Kidney (tissue), 14 donors: Measurements from ENCODE around the gene NEDD4L. TPM values are rescaled to one million over a fixed set of nuclear protein-coding genes. Genes with fewer than 3 reads are reported as not detected.
A peak's percentile ranks its signal among the peaks of the same experiment; 100 is the strongest.

Source experiments
- DNase-seq, 5 donors: peaks; one replicate each; pipeline ENCODE4 v3.0.0-alpha.2; 2013 to 2020
- FAIRE-seq: peaks from 2 replicates; lab custom pipeline; 2012; peaks lifted over from hg19 to GRCh38; lab: Jason Lieb, UNC
- H3K27ac ChIP-seq, 2 donors: one replicate each; pipeline ENCODE4 v1.7.0; 2013; ENCODE audit warnings: low read depth in 2 of 2, low read length in 2 of 2, inconsistent platforms in 1 of 2
- H3K27me3 ChIP-seq: one replicate; pipeline ENCODE4 v1.7.1; 2013; ENCODE audit warnings: low read length, inconsistent platforms; ENCODE audit not compliant: control insufficient read depth, insufficient read depth
- H3K36me3 ChIP-seq, 3 donors: one replicate each; pipeline versions ENCODE4 v1.7.0 to v1.7.1; 2013; ENCODE audit warnings: low read length in 3 of 3, control low read depth in 1 of 3, inconsistent platforms in 1 of 3; ENCODE audit not compliant: insufficient read depth in 3 of 3, control insufficient read depth in 2 of 3
- H3K4me1 ChIP-seq, 3 donors: one replicate each; pipeline versions ENCODE4 v1.7.0 to v1.7.1; 2013; ENCODE audit warnings: low read length in 3 of 3, inconsistent platforms in 1 of 3, low read depth in 1 of 3; ENCODE audit not compliant: control insufficient read depth in 2 of 3, insufficient read depth in 2 of 3
- H3K4me3 ChIP-seq, 3 donors: one replicate each; pipeline versions ENCODE4 v1.7.0 to v1.8.1; 2013; ENCODE audit warnings: low read length in 3 of 3, control low read depth in 1 of 3, inconsistent platforms in 1 of 3
- H3K9ac ChIP-seq, 3 donors: one replicate each; pipeline versions ENCODE4 v1.7.0 to v1.7.1; 2013; ENCODE audit warnings: low read length in 3 of 3, control low read depth in 1 of 3, inconsistent platforms in 1 of 3
- H3K9me3 ChIP-seq, 3 donors: one replicate each; pipeline versions ENCODE4 v1.7.0 to v1.7.1; 2013; ENCODE audit warnings: low read length in 3 of 3, control low read depth in 1 of 3, inconsistent platforms in 1 of 3; ENCODE audit not compliant: control insufficient read depth in 2 of 3, insufficient read depth in 1 of 3
- CTCF ChIP-seq: IDR thresholded peaks from 3 replicates; pipeline ENCODE4 v1.5.1; 2012; ENCODE audit warnings: mild to moderate bottlenecking, moderate library complexity, borderline replicate concordance; ENCODE audit not compliant: insufficient read depth; ENCODE audit errors: extremely low read depth
- intact Hi-C: fragments of 100-400 bp; cut with DNase I; formaldehyde crosslinking; loops from one replicate; pipeline ENCODE4 v1.11.1; 2022
- polyA plus RNA-seq: library from polyadenylated mRNA; stranded (reverse); fragments of 350-450 nt; fragmentation: Illumina TruSeq; extraction: RNeasy Lipid Tissue Mini Kit (QIAGEN cat#74804); gene quantifications from one replicate; pipeline ENCODE4 v1.2.3, GENCODE V29; 2014; ENCODE audit warnings: low read depth, low replicate concordance; ENCODE audit not compliant: insufficient read depth
- total RNA-seq: library from RNA; stranded (reverse); fragmentation: NEBNext Ultra II Directional; extraction: Animal tissue kit (Norgen Biotek cat#: 25700); gene quantifications from one replicate; pipeline ENCODE4 v1.2.1, GENCODE V29; 2021
- donor health status: control.
- donor health status: control.
- donor health status: control.
- donor health status: control.
- donor health status: control.
- donor health status: DM: yes; HTN: yes; CAD: no.
- donor health status: Normal renal cell carcinoma (clear cell type).

The NEDD4L gene
- total and polyA plus RNA-seq, 2 donors from 2014 or later = 90.8 to 95.7 TPM

GRCh38 chr18:58135701-58136331 lies 91.8 kb downstream of the NEDD4L start:
- intact Hi-C loops = no loop called here
- peaks cover 3 to 37% (median 17%) of the 10 kb centered on the region in 3 donors for H3K4me1 ChIP-seq
- H3K27me3 ChIP-seq = no peaks in the 10 kb centered on the region
- peak overlapping the region; percentile 81 to 95 for H3K27ac ChIP-seq
- DNase-seq (peak in 3 of 5 donors; percentile 62 to 81 (median 75)), FAIRE-seq (no peak)
- no peaks in the 10 kb centered on the region for H3K36me3 ChIP-seq
- H3K9me3 ChIP-seq = no peaks in the 10 kb centered on the region
- peak; percentile 86 for TF ChIP-seq CTCF
- no peak overlapping the region for H3K9ac ChIP-seq
- peak overlapping the region in 2 of 3 donors; percentile 23 to 32 for H3K4me3 ChIP-seq

- intact Hi-C loops = no loop called here
- FAIRE-seq (no peak), DNase-seq (no peak)
- no peak for TF ChIP-seq CTCF
- Histone ChIP-seq H3K27ac (peak overlapping the region in 1 of 2 donors; percentile 95), H3K9ac (no peak overlapping the region), H3K27me3 (no peaks in the 10 kb centered on the region), H3K36me3 (no peaks in the 10 kb centered on the region), H3K9me3 (no peaks in the 10 kb centered on the region), H3K4me1 (peaks cover 3 to 33% (median 17%) of the 10 kb centered on the region in 3 donors), H3K4me3 (no peak overlapping the region)
Observed at GRCh38 chr18:58136879-58137278, 92.9 kb downstream of the NEDD4L start.

- FAIRE-seq = no peak
- intact Hi-C loops = no loop called here
Observed at GRCh38 chr18:58139459-58140386, 95.7 kb downstream of the NEDD4L start.

More at GRCh38 chr18:58139459-58140386, 95.7 kb downstream of the NEDD4L start:
- H3K9ac ChIP-seq = no peak overlapping the region
- H3K27ac ChIP-seq = peak overlapping the region in 1 of 2 donors; percentile 32
- H3K27me3 ChIP-seq = no peaks in the 10 kb centered on the region
- no peak overlapping the region for H3K4me3 ChIP-seq
- TF ChIP-seq CTCF = no peak
- H3K4me1 ChIP-seq = peaks cover 3 to 19% (median 18%) of the 10 kb centered on the region in 3 donors
- no peaks in the 10 kb centered on the region for H3K36me3 ChIP-seq
- peak in 1 of 5 donors; percentile 21 for DNase-seq
- no peaks in the 10 kb centered on the region for H3K9me3 ChIP-seq
